ENCODE data around the gene MCCC1. TPM values are rescaled to one million over a fixed set of nuclear protein-coding genes. Genes with fewer than 3 reads are reported as not detected.
"Not testable (repeated sequence)": the region's sequence is repeated elsewhere in the genome, so short reads cannot be mapped to it uniquely, and the experiment has no call there.

MCCC1 gene
- total RNA-seq, 2 donors from 2014 or later = 30.7 to 30.9 TPM

DNA sequence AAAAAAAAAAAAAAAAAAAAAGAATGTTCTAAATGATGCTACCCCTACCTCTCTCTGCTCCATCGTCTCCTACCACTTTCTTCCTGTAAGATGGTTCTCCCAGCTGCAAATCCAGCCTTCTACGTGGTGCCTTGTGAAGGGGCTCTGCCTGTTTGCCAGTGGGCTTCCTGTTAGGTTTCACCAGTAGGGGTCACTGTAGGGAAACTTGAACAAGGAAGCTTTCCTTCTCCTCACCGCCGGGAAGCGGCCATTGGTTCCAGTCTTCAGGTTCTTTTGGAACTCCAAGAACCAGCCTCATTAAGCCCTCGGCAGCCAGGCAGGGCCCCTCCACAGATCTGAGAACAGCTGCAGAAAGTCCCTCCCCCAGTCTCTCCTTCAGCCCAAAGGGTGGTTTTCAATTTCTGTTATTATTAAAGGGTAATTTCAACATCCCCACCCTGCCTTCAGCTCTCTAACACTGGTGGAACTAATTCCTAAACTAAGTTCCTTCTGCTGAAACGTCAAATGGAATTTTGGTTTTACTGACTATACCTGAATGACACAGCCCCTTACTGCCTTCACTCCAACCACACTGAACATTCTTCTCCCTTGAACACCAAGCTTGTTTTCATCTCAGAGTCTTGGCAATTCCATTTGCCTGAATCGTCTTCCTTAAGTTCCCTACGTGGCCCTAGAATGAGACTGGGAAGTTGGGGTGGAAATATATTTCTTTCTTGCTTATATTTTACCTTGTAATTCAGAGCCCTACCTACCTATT is 13.5 kb downstream of the MCCC1 start:
- Mint-ChIP-seq H3K36me3 (ENCODE audit: low read depth) (peaks cover 98% of the 10 kb centered on the region), H3K27ac (no peak overlapping the region), H3K4me1 (no peaks in the 10 kb centered on the region), H3K27me3 (no peaks in the 10 kb centered on the region), H3K9me3 (no peaks in the 10 kb centered on the region), H3K4me3 (no peak overlapping the region)
- ATAC-seq (replicated peaks) = no peak

DNA sequence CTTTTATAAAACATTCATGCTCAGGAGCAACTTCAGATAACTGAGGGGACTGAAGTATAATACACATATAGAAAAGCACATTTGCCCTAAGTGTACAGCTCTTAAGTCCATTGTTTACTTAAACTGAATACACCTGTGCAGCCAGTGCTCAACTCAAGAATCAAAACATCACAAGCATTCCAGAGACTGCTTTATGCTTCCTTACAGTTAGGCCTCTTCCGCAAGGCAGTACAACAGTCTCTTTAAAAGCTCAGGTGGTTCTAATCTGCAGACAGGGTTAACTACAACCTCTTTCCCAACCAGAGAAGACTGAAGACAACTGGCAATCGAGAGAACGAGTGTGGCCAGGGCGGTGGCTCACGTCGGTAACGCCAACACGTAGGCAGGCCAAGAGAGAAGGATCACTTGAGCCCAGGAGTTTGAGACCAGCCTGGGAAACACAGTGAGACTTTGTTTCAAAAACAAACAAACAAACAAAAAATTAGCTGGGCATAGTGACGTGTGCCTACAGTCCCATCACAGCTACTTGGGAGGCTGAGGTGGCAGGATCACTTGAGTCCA is 16.9 kb downstream of the MCCC1 start:
- no peaks in the 10 kb centered on the region for H3K27me3 Mint-ChIP-seq
- H3K4me3 Mint-ChIP-seq = no peak overlapping the region
- no peak overlapping the region for H3K27ac Mint-ChIP-seq
- ATAC-seq (replicated peaks) = no peak
- peaks cover 98% of the 10 kb centered on the region for H3K36me3 Mint-ChIP-seq (ENCODE audit: low read depth)
- H3K9me3 Mint-ChIP-seq = no peaks in the 10 kb centered on the region
- no peaks in the 10 kb centered on the region for H3K4me1 Mint-ChIP-seq

DNA sequence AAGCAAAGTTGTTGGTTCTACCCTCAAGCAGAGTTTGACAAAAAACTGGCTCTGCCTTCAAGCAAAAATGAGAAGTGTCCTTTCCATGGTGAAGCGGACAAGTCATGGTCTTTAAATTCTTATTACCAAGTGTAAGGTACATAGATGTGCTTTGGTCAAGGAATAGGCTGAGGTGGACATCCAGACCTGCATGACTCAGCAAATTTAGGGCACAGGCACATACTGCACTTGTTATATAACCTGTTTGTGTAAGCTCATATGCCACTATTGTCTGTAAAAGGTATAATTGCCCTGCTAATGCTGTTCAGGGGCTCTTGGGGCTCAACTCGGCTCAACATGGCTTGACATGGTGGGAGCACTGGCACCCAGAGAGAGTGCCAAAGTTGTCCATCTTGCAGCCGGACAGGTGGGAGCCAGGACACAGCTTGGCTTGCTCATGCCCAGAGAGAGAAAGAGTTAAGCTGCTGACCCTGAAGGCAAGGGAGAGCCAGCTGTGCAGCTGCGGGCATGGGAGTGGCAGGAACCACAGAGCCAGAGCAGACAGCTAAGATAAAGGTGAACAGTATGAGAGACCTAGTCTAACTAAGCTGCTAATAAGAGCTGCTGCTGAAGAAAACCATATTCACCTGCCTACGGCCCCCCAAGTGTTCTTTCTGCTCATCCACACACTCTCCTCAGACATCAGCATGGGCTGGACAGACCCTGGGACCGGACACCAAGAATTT is 17.7 kb downstream of the MCCC1 start:
- Mint-ChIP-seq H3K36me3 (ENCODE audit: low read depth) (peaks cover 100% of the 10 kb centered on the region), H3K27me3 (no peaks in the 10 kb centered on the region), H3K4me1 (no peaks in the 10 kb centered on the region), H3K27ac (no peak overlapping the region), H3K9me3 (no peaks in the 10 kb centered on the region), H3K4me3 (no peak overlapping the region)
- no peak for ATAC-seq (replicated peaks)

DNA sequence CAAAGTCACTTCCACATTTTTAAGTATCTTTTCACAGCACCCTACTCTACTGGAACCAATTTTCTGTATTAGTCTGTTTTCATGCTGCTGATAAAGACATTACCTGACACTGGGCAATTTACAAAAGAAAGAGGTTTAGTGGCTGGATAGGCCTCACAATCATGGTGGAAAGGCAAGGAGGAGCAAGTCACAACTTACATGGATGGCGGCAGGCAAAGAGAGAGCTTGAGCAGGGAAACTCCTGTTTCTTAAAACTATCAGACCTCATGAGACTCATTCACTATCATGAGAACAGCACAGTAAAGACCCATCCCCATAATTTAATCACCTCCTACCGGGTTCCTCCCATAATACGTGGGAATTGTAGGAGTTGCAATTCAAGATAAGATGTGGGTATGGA is 18.7 kb downstream of the MCCC1 start:
- Mint-ChIP-seq H3K36me3 (ENCODE audit: low read depth) (peaks cover 95% of the 10 kb centered on the region), H3K27me3 (no peaks in the 10 kb centered on the region), H3K4me1 (no peaks in the 10 kb centered on the region), H3K27ac (no peak overlapping the region), H3K4me3 (no peak overlapping the region), H3K9me3 (no peaks in the 10 kb centered on the region)
- no peak for ATAC-seq (replicated peaks)

DNA sequence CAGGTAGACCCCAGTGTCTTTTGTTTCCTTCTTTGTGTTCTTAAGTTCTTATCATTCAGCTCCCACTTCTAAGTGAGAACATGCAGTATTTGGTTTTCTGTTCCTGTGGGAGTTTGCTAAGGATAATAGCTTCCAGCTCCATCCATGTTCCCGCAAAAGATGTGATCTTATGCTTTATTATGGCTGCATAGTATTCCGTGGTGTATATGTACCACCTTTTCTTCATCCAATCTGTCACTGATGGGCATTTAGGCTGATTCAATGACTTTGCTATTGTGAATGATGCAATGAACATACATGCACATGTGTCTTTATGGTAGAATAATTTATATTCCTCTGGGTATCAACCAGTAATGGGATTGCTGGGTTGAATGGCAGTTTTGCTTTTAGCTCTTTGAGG is 24.4 kb downstream of the MCCC1 start:
- Mint-ChIP-seq H3K4me1 (peaks cover 13% of the 10 kb centered on the region), H3K4me3 (no peak overlapping the region), H3K36me3 (ENCODE audit: low read depth) (peaks cover 87% of the 10 kb centered on the region), H3K27ac (no peak overlapping the region), H3K27me3 (no peaks in the 10 kb centered on the region), H3K9me3 (no peaks in the 10 kb centered on the region)
- ATAC-seq (replicated peaks) = no peak

DNA sequence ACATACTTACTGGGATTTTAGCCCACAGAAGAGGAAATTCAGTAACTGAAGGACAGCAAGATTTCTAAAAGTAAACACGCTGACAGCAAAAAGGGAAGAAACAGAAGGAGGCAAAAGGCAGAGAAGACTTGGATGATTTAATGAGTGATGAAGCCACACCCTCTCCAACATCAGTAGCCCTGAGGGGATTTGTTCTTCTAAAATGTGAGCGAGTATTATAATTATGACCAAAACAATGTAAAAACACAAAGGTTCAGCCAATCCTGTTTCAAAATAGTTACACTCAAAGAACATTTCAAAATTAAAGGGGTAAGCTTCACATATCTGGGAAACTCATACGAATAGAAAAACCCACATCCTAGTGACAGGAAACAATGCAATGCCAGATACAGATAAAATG is 25.0 kb downstream of the MCCC1 start:
- Mint-ChIP-seq H3K4me1 (peaks cover 13% of the 10 kb centered on the region), H3K9me3 (no peaks in the 10 kb centered on the region), H3K27ac (peak overlapping the region; percentile 83), H3K4me3 (peak overlapping the region; percentile 33), H3K27me3 (no peaks in the 10 kb centered on the region), H3K36me3 (ENCODE audit: low read depth) (peaks cover 87% of the 10 kb centered on the region)
- ATAC-seq (replicated peaks) = no peak

DNA sequence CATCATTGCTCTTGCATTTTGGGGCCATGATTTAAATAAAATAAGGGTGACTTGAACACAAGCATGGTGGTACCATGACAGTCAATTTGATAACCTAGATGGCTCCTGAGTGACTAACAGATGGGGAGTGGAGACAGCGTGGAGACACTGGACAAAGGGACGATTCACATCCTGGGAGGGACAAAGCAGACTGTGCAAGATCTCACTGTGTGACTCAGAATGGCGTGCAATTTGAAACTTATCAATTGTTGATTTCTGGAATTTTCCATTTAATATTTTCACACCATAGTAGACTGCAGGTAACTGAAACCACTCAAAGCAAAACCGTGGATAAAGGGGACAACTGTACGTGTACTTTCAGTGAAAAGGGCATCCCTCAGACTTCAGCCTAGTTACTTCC is 25.5 kb downstream of the MCCC1 start:
- H3K4me1 Mint-ChIP-seq = peaks cover 13% of the 10 kb centered on the region
- ATAC-seq (replicated peaks) = peak; percentile 88
- peak overlapping the region; percentile 83 for H3K27ac Mint-ChIP-seq
- no peaks in the 10 kb centered on the region for H3K27me3 Mint-ChIP-seq
- H3K9me3 Mint-ChIP-seq = no peaks in the 10 kb centered on the region
- peak overlapping the region; percentile 33 for H3K4me3 Mint-ChIP-seq
- peaks cover 86% of the 10 kb centered on the region for H3K36me3 Mint-ChIP-seq (ENCODE audit: low read depth)

DNA sequence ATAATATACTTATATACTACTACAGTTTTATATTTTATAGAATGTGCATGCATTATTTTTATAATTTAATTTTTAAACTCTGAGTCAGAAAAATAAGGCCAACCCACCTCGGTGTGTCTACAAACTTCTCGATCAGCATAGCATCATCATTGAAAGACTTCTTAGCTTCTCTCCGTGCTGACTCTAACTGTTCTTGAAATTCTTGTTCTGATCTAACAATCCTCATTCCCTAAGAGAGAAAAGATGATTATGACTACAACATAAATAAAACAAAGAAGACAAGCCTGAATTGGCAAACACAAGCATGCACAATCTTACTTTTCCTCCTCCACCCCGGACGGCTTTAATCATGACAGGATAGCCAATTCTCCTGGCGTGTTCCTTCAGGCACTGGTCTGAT is 28.4 kb downstream of the MCCC1 start:
- Mint-ChIP-seq H3K4me1 (peaks cover 13% of the 10 kb centered on the region), H3K27me3 (no peaks in the 10 kb centered on the region), H3K4me3 (no peak overlapping the region), H3K36me3 (ENCODE audit: low read depth) (peaks cover 74% of the 10 kb centered on the region), H3K9me3 (no peaks in the 10 kb centered on the region), H3K27ac (no peak overlapping the region)
- no peak for ATAC-seq (replicated peaks)

DNA sequence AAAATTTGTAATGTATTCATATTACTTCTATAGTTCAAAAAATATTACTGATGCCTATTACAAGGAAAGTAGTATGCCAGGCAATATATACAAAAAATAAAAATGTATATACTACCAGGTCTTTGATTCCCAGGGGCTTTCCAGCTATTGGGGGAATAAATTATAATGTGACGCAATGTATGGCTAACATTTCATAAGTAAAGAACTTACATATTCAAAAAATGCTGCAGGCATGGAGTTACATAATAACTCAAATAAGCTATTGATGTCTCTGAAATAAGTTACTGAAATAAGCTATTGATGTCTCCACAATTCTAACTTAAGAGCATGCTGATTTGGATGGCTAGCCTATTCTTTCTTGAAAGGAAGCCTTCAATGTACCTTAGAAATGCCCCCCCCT is 30.2 kb downstream of the MCCC1 start:
- ATAC-seq (replicated peaks) = no peak
- no peak overlapping the region for H3K27ac Mint-ChIP-seq

DNA sequence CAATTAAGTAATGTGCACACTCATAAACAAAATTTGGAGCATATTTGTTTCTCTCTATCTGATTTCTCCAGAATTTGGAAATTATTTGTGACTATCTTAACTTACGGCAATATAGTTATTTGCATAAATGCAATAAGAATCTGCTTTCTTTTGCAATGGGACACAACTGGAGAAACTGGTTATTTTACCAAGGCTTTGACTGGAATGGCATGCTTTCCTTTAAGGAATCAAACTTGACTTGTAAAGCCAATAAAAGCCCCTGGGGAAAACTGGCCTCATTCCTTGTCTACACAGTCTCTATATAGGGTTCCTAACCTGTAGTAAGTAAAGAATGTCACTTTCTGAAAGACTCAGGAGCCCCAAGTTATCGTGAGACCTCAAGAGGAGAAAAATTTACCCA is 32.4 kb downstream of the MCCC1 start:
- H3K27ac Mint-ChIP-seq; H3K27me3 Mint-ChIP-seq; H3K9me3 Mint-ChIP-seq; H3K4me1 Mint-ChIP-seq; ATAC-seq (replicated peaks); H3K4me3 Mint-ChIP-seq: not testable (repeated sequence)
- H3K36me3 Mint-ChIP-seq (ENCODE audit: low read depth) = peaks cover 61% of the 10 kb centered on the region

More for the DNA sequence above, 30.2 kb downstream of the MCCC1 start:
- peaks cover 78% of the 10 kb centered on the region for H3K36me3 Mint-ChIP-seq (ENCODE audit: low read depth)
- no peak overlapping the region for H3K4me3 Mint-ChIP-seq
- peaks cover 10% of the 10 kb centered on the region for H3K4me1 Mint-ChIP-seq
- H3K9me3 Mint-ChIP-seq = no peaks in the 10 kb centered on the region
- H3K27me3 Mint-ChIP-seq = no peaks in the 10 kb centered on the region

DNA sequence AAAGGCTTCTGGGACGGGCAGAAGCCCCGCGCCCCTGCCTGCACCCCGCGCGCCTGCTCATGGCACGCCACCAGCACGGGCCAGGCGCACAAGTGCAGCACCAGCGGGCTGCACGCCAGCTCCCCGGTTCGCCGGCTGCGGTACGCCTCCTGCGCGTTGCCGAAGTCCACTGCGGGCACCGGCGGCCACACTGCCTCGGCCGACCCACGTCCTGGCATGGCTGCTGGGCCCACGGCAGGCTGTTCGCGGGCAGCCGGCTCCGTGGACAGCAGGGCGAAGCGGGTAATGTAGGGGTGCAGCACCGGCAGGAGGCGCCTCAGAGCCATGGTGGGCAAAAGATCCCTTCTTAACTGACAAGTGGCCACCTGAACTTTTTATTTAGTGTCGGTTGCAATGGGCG is 34.8 kb downstream of the MCCC1 start:
- Mint-ChIP-seq H3K36me3 (ENCODE audit: low read depth) (peaks cover 40% of the 10 kb centered on the region), H3K27me3 (no peaks in the 10 kb centered on the region), H3K4me1 (no peaks in the 10 kb centered on the region), H3K4me3 (no peak overlapping the region), H3K9me3 (no peaks in the 10 kb centered on the region), H3K27ac (no peak overlapping the region)
- no peak for ATAC-seq (replicated peaks)

DNA sequence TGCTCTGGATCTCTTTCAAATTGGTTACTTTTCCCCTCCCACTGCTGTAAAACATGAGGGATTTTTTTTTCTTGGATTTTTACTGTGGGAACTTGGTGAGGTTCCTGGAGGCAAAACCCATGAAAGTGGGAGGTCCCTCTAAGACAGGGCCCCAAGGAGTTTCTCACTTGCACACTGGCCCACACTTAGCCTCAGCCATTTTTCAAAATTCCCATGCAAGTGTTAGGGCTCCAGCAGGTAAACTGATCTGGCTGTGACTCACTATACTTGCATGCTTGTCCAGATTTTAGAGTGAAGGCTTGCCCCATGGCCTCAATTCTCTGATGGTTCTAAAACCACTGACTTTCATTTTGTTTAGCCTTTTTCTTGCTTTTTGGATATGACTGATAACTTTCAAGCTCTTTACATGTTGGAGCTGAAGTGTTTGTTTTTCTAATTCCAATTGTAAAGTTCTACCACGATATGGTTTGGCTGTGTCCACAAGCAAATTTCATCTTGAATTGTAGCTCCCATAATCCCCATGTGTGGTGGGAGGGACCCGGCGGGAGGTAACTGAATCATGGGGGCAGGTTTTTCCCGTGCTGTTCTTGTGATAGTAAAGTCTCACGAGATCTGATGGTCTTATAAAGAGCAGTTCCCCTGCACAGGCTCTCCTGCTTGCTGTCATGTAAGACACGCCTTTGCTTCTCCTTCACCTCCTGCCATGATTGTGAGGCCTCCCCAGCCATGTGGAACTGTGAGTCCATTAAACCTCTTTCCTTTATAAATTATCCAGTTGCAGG is 37.7 kb downstream of the MCCC1 start:
- Mint-ChIP-seq H3K27me3 (no peaks in the 10 kb centered on the region), H3K27ac (no peak overlapping the region), H3K4me3 (no peak overlapping the region), H3K4me1 (no peaks in the 10 kb centered on the region), H3K9me3 (no peaks in the 10 kb centered on the region), H3K36me3 (ENCODE audit: low read depth) (peaks cover 25% of the 10 kb centered on the region)
- ATAC-seq (replicated peaks) = peak; percentile 35

DNA sequence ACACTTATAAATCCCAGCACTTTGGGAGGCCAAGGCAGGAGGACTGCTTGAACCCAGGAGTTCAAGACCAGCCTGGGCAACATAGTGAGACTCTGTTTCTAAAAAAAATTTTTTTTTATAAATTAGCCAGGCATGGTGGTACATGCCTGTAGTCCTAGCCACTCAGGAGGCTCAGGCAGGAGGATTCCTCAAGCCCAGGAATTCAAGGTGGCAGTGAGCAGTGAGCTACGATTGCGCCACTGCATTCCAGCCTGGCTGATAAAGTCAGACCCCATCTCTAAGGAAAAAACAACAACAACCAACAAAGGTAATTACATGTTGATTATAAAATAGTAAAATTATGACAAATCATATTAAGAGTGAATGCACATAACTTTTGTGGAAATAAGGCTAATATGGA is 40.9 kb downstream of the MCCC1 start:
- no peak overlapping the region for H3K27ac Mint-ChIP-seq
- peaks cover 12% of the 10 kb centered on the region for H3K36me3 Mint-ChIP-seq (ENCODE audit: low read depth)
- no peak for ATAC-seq (replicated peaks)
- no peaks in the 10 kb centered on the region for H3K4me1 Mint-ChIP-seq
- H3K9me3 Mint-ChIP-seq = no peaks in the 10 kb centered on the region
- no peaks in the 10 kb centered on the region for H3K27me3 Mint-ChIP-seq
- no peak overlapping the region for H3K4me3 Mint-ChIP-seq

DNA sequence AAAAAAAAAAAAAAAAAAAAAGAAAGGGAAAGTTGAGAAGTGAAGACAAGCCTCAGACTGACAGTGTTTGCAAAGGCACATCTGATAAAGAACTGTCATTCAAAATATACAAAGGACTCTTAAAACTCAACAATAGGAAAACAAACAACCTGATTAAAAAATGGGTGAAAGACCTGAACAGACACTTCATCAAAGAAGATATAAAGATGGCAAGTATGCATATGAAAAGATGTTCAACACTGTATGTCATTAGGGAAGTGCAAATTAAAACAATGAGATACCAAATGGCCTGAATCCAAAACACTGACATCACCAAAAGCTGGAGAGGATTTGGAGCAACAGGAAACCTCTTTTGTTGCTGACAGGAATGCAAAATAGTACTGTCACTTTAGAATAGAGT is 48.6 kb downstream of the MCCC1 start:
- Mint-ChIP-seq H3K4me3 (no peak overlapping the region), H3K4me1 (no peaks in the 10 kb centered on the region), H3K36me3 (ENCODE audit: low read depth) (peaks cover 61% of the 10 kb centered on the region), H3K9me3 (no peaks in the 10 kb centered on the region), H3K27me3 (no peaks in the 10 kb centered on the region), H3K27ac (no peak overlapping the region)
- ATAC-seq (replicated peaks) = no peak

Measured in activated T-helper 17 cell treated with anti-CD3 and anti-CD28 coated beads, Interleukin-2, amount 50 U/mL, for 72 hours (primary cell).